Calu3 (cell line): ENCODE measurements around the gene HLA-DQA2. TPM values are rescaled to one million over a fixed set of nuclear protein-coding genes. Genes with fewer than 3 reads are reported as not detected.

Source experiments
- BruUV-seq: library from RNA; stranded (reverse); fragments of 400-500 nt; replicated peaks from 2 replicates; lab custom pipeline; 2021; lab: Mats Ljungman, UMichigan
- CTCF ChIA-PET: fragments of 300-600 bp; sonication (Branson Sonifier 250); formaldehyde crosslinking; loops from one replicate; lab custom pipeline; 2022; ENCODE audit warnings: antibody characterized with exemption; lab: Charles Lee
- DNase-seq: peaks from one replicate; pipeline ENCODE4 v3.0.0; 2022
- H3K27ac Mint-ChIP-seq: one replicate; pipeline ENCODE4 v1.8.0; 2022; ENCODE audit warnings: mixed read lengths; ENCODE audit not compliant: unreplicated experiment
- H3K27me3 Mint-ChIP-seq: one replicate; pipeline ENCODE4 v1.8.0; 2022; ENCODE audit warnings: mixed read lengths; ENCODE audit not compliant: unreplicated experiment
- H3K36me3 Mint-ChIP-seq: one replicate; pipeline ENCODE4 v1.8.0; 2022; ENCODE audit warnings: mild to moderate bottlenecking, moderate library complexity, mixed read lengths; ENCODE audit not compliant: insufficient read depth, unreplicated experiment
- H3K4me1 Mint-ChIP-seq: one replicate; pipeline ENCODE4 v1.8.0; 2022; ENCODE audit warnings: mild to moderate bottlenecking, low read depth, mixed read lengths; ENCODE audit not compliant: unreplicated experiment
- H3K4me3 Mint-ChIP-seq: one replicate; pipeline ENCODE4 v1.8.0; 2022; ENCODE audit warnings: mild to moderate bottlenecking, low read depth, moderate library complexity, mixed read lengths; ENCODE audit not compliant: unreplicated experiment
- H3K9me3 Mint-ChIP-seq: one replicate; pipeline ENCODE4 v1.8.0; 2022; ENCODE audit warnings: low read depth, mixed read lengths; ENCODE audit not compliant: unreplicated experiment
- CTCF ChIP-seq: fragments of 200-600 bp; IDR thresholded peaks from one replicate; pipeline ENCODE4 v1.8.0; 2022; ENCODE audit warnings: antibody characterized with exemption; ENCODE audit not compliant: unreplicated experiment
- intact Hi-C: fragments of 100-400 bp; cut with micrococcal nuclease; formaldehyde crosslinking; loops from one replicate; pipeline ENCODE4 v1.10.0; 2022; ENCODE audit not compliant: unreplicated experiment
- microRNA-seq: library from miRNA; unstranded; fragments of <30 nt; microRNA quantifications from one replicate; pipeline ENCODE4 v1.2.0, GENCODE V29; 2022
- total RNA-seq: library from RNA; stranded (reverse); gene quantifications from 2 replicates; pipeline ENCODE4 v1.2.3, GENCODE V29; 2022

HLA-DQA2 gene
- total RNA-seq, 1 experiment from 2014 or later = 2.1 TPM

- Mint-ChIP-seq H3K9me3 (no peaks in the 10 kb centered on the region), H3K27me3 (peaks cover 97% of the 10 kb centered on the region), H3K4me3 (no peak overlapping the region), H3K4me1 (no peaks in the 10 kb centered on the region), H3K36me3 (no peaks in the 10 kb centered on the region), H3K27ac (no peak overlapping the region)
- TF ChIP-seq CTCF = no peak
- intact Hi-C loops = loop anchor here (10.0 kb wide), 1 partner anchor 536 kb away; no protein-coding TSS in a partner anchor
- BruUV-seq = no TSS peak
- no peak for DNase-seq
- CTCF ChIA-PET = interaction anchor here (1.6 kb wide), 1 partner anchor 12 kb away, joined by 4 read pairs; no protein-coding TSS in a partner anchor
Measured at GRCh38 chr6:32790306-32790705, 49.1 kb downstream of the HLA-DQA2 start.

- Mint-ChIP-seq H3K4me3 (no peak overlapping the region), H3K36me3 (no peaks in the 10 kb centered on the region), H3K27me3 (peaks cover 97% of the 10 kb centered on the region), H3K9me3 (no peaks in the 10 kb centered on the region), H3K4me1 (peaks cover 7% of the 10 kb centered on the region), H3K27ac (no peak overlapping the region)
- intact Hi-C loops = loop anchor here (10.0 kb wide), 1 partner anchor 538 kb away; no protein-coding TSS in a partner anchor
- BruUV-seq = no TSS peak
- TF ChIP-seq CTCF = no peak
- CTCF ChIA-PET = interaction anchor here (0.9 to 1.1 kb wide), 3 partner anchors 13 to 379 kb away, joined by 3 read pairs; no protein-coding TSS in a partner anchor
- DNase-seq = no peak
Measured at GRCh38 chr6:32792901-32793435, 51.8 kb downstream of the HLA-DQA2 start.

GRCh38 chr6:32794510-32794909, 53.3 kb downstream of the HLA-DQA2 start:
- Mint-ChIP-seq H3K27me3 (peaks cover 100% of the 10 kb centered on the region), H3K4me3 (no peak overlapping the region), H3K27ac (no peak overlapping the region), H3K4me1 (peaks cover 7% of the 10 kb centered on the region), H3K9me3 (peaks cover 5% of the 10 kb centered on the region), H3K36me3 (no peaks in the 10 kb centered on the region)
- no TSS peak for BruUV-seq
- intact Hi-C loops = loop anchor here (10.0 kb wide), 1 partner anchor 540 kb away; no protein-coding TSS in a partner anchor
- no peak for DNase-seq
- TF ChIP-seq CTCF = no peak
- CTCF ChIA-PET = interaction anchor here (0.5 to 1.2 kb wide), 2 partner anchors 44 to 94 kb away, joined by 3 read pairs; partner anchors contain the start of gene TAP2

Small RNA genes lying within 50 kb of the gene (microRNA-seq; reads per million reads assigned to microRNA genes)
- gene MIR3135B = not detected

Other genes starting within 250 kb of the HLA-DQA2 start
- gene HLA-DRB5, start 211.1 kb upstream of the HLA-DQA2 start, total RNA-seq = 13.7 and 16.1 TPM in 2 replicates
- gene HLA-DRB1, start 151.5 kb upstream of the HLA-DQA2 start, total RNA-seq = 111 and 141 TPM in 2 replicates
- gene HLA-DQA1, start 104.0 kb upstream of the HLA-DQA2 start, total RNA-seq = 6.9 and 12.9 TPM in 2 replicates
- 139 and 190 TPM in 2 replicates for gene HLA-DQB1, start 74.7 kb upstream of the HLA-DQA2 start, total RNA-seq
- 0.38 and 0.39 TPM in 2 replicates for gene HLA-DQB2, start 22.1 kb downstream of the HLA-DQA2 start, total RNA-seq
- gene HLA-DOB, start 75.6 kb downstream of the HLA-DQA2 start, total RNA-seq = 0.97 and 2.2 TPM in 2 replicates
- 180 and 279 TPM in 2 replicates for gene TAP2, start 97.3 kb downstream of the HLA-DQA2 start, total RNA-seq
- gene PSMB8, start 102.7 kb downstream of the HLA-DQA2 start, total RNA-seq = 123 and 196 TPM in 2 replicates
- 75.1 and 141 TPM in 2 replicates for gene TAP1, start 112.3 kb downstream of the HLA-DQA2 start, total RNA-seq
- 120 and 201 TPM in 2 replicates for gene PSMB9, start 112.8 kb downstream of the HLA-DQA2 start, total RNA-seq
- 32.4 and 35.9 TPM in 2 replicates for gene HLA-DMB, start 199.6 kb downstream of the HLA-DQA2 start, total RNA-seq
- gene HLA-DMA, start 211.7 kb downstream of the HLA-DQA2 start, total RNA-seq = 98.0 and 104 TPM in 2 replicates
- gene BRD2, start 227.2 kb downstream of the HLA-DQA2 start, total RNA-seq = 351 and 356 TPM in 2 replicates